CD4-positive, CD25-positive, alpha-beta regulatory T cell (primary cell): Measurements from ENCODE around the gene ULBP3. TPM values are rescaled to one million over a fixed set of nuclear protein-coding genes. Genes with fewer than 3 reads are reported as not detected.
A peak's percentile ranks its signal among the peaks of the same experiment; 100 is the strongest.
"Not testable (repeated sequence)": the region's sequence is repeated elsewhere in the genome, so short reads cannot be mapped to it uniquely, and the experiment has no call there.

Source experiments
- ATAC-seq, 2 donors: fragments of 150-1000 bp; cut with Tn5 transposase; one replicate each; pipeline ENCODE4 v1.10.0; 2021; ENCODE audit warnings: low read depth in 2 of 2, moderate number of reproducible peaks in 2 of 2, moderate library complexity in 1 of 2
- DNase-seq, 3 donors: peaks; one replicate each; pipeline versions ENCODE4 v3.0.0 to v3.0.0-alpha.2; 2012 to 2022; ENCODE audit warnings: mixed read lengths in 1 of 3
- H3K27ac ChIP-seq: one replicate; pipeline ENCODE4 v1.7.0; 2013; ENCODE audit warnings: mild to moderate bottlenecking, low read length; ENCODE audit not compliant: insufficient read depth, poor library complexity, severe bottlenecking
- H3K27me3 ChIP-seq: one replicate; pipeline ENCODE4 v1.7.0; 2013; ENCODE audit warnings: low read length; ENCODE audit not compliant: control insufficient read depth, insufficient read depth
- H3K36me3 ChIP-seq: one replicate; pipeline ENCODE4 v1.7.0; 2013; ENCODE audit warnings: mild to moderate bottlenecking, low read length, moderate library complexity; ENCODE audit not compliant: control insufficient read depth, insufficient read depth
- H3K4me1 ChIP-seq: 2 replicates; pipeline ENCODE4 v1.7.0; 2013; ENCODE audit warnings: mild to moderate bottlenecking, low read length; ENCODE audit not compliant: insufficient read depth, control insufficient read depth, poor library complexity, severe bottlenecking
- H3K4me3 ChIP-seq: one replicate; pipeline ENCODE4 v1.7.0; 2013; ENCODE audit warnings: low read depth, mild to moderate bottlenecking, low read length, moderate library complexity
- H3K9me3 ChIP-seq, 2 experiments: 1 replicate in 1 of 2; 2 replicates in 1 of 2; pipeline ENCODE4 v1.7.0; 2013; ENCODE audit warnings: low read length in 2 of 2, mild to moderate bottlenecking in 1 of 2, moderate library complexity in 1 of 2; ENCODE audit not compliant: control insufficient read depth in 2 of 2
- H3K27ac Mint-ChIP-seq, 3 donors: one replicate each; pipeline ENCODE4 v1.8.0; 2020 to 2022; ENCODE audit warnings: mild to moderate bottlenecking in 3 of 3, mixed read lengths in 3 of 3, moderate library complexity in 2 of 3
- H3K27me3 Mint-ChIP-seq: one replicate; pipeline ENCODE4 v1.8.0; 2022; ENCODE audit warnings: mild to moderate bottlenecking, mixed read lengths
- H3K36me3 Mint-ChIP-seq: one replicate; pipeline ENCODE4 v1.8.0; 2020; ENCODE audit warnings: mixed read lengths
- H3K4me1 Mint-ChIP-seq, 4 donors: one replicate each; pipeline ENCODE4 v1.8.0; 2020 to 2022; ENCODE audit warnings: mixed read lengths in 4 of 4, mild to moderate bottlenecking in 1 of 4
- H3K4me3 Mint-ChIP-seq, 4 donors: one replicate each; pipeline ENCODE4 v1.8.0; 2020 to 2022; ENCODE audit warnings: mild to moderate bottlenecking in 4 of 4, mixed read lengths in 4 of 4, moderate library complexity in 3 of 4
- H3K9me3 Mint-ChIP-seq, 7 donors: one replicate each; pipeline ENCODE4 v1.8.0; 2020 to 2022; ENCODE audit warnings: mixed read lengths in 7 of 7, mild to moderate bottlenecking in 3 of 7, moderate library complexity in 2 of 7
- polyA plus RNA-seq, 4 donors: library from polyadenylated mRNA; unstranded; fragments of 300-500 nt; fragmentation: Illumina TruSeq; gene quantifications; one replicate each; pipeline ENCODE4 v1.2.3, GENCODE V29; 2021
- total RNA-seq: library from RNA; stranded (reverse); gene quantifications from one replicate; pipeline ENCODE4 v1.2.3, GENCODE V29; 2022

ULBP3 gene
- total and polyA plus RNA-seq, 5 donors from 2014 or later = 0.19 to 1.3 (median 0.95) TPM; not detected in 1

- H3K4me1 Mint-ChIP-seq = peaks cover 0 to 15% (median 6%) of the 10 kb centered on the region in 4 donors
- H3K27ac ChIP-seq, ATAC-seq, H3K27ac Mint-ChIP-seq, H3K9me3 Mint-ChIP-seq, H3K4me3 ChIP-seq, H3K4me1 ChIP-seq, H3K9me3 ChIP-seq, DNase-seq, H3K4me3 Mint-ChIP-seq, H3K36me3 ChIP-seq, H3K36me3 Mint-ChIP-seq: not testable (repeated sequence)
- peaks cover 61% of the 10 kb centered on the region for H3K27me3 Mint-ChIP-seq
- H3K27me3 ChIP-seq = peaks cover 11% of the 10 kb centered on the region
Observed at GRCh38 chr6:150021870-150022269, 47.1 kb downstream of the ULBP3 start.

- Histone ChIP-seq H3K27ac (no peak overlapping the region), H3K4me1 (peaks cover 7% of the 10 kb centered on the region), H3K9me3 (no peaks in the 10 kb centered on the region), H3K36me3 (no peaks in the 10 kb centered on the region), H3K4me3 (no peak overlapping the region), H3K27me3 (peaks cover 18% of the 10 kb centered on the region)
- Mint-ChIP-seq H3K27me3 (peaks cover 61% of the 10 kb centered on the region), H3K27ac (no peak overlapping the region), H3K4me3 (peak overlapping the region in 1 of 4 donors; percentile 10), H3K4me1 (peaks cover 0 to 14% (median 9%) of the 10 kb centered on the region in 4 donors), H3K36me3 (no peaks in the 10 kb centered on the region), H3K9me3 (peaks cover 0 to 1% (median 0%) of the 10 kb centered on the region in 7 donors)
- DNase-seq (no peak), ATAC-seq (no peak)
Observed at GRCh38 chr6:150018846-150019580, 49.9 kb downstream of the ULBP3 start.

- not testable (repeated sequence) for H3K27ac ChIP-seq, H3K4me3 ChIP-seq, H3K36me3 Mint-ChIP-seq, H3K9me3 ChIP-seq, ATAC-seq, H3K27ac Mint-ChIP-seq, DNase-seq, H3K9me3 Mint-ChIP-seq, H3K4me1 ChIP-seq, H3K36me3 ChIP-seq
- H3K4me1 Mint-ChIP-seq = peaks cover 0 to 17% (median 14%) of the 10 kb centered on the region in 4 donors
- H3K4me3 Mint-ChIP-seq = peak overlapping the region in 1 of 4 donors; percentile 3
- peaks cover 30% of the 10 kb centered on the region for H3K27me3 ChIP-seq
- peaks cover 69% of the 10 kb centered on the region for H3K27me3 Mint-ChIP-seq
Observed at GRCh38 chr6:150017186-150017521, 51.8 kb downstream of the ULBP3 start.

- H3K27ac ChIP-seq = no peak overlapping the region
- Mint-ChIP-seq H3K27me3 (peaks cover 74% of the 10 kb centered on the region), H3K4me3 (peak overlapping the region in 2 of 4 donors; percentile 3 to 5), H3K9me3 (peaks cover 0 to 2% (median 0%) of the 10 kb centered on the region in 7 donors), H3K4me1 (peaks cover 0 to 17% (median 14%) of the 10 kb centered on the region in 4 donors), H3K36me3 (no peaks in the 10 kb centered on the region), H3K27ac (no peak overlapping the region)
- H3K4me3 ChIP-seq = no peak overlapping the region
- H3K36me3 ChIP-seq = no peaks in the 10 kb centered on the region
- no peaks in the 10 kb centered on the region for H3K9me3 ChIP-seq
- DNase-seq = peak; percentile 52 to 78 (median 73)
- peaks cover 33% of the 10 kb centered on the region for H3K27me3 ChIP-seq
- peak; percentile 83 for ATAC-seq
- H3K4me1 ChIP-seq = peaks cover 7% of the 10 kb centered on the region
Observed at GRCh38 chr6:150016324-150017185, 52.4 kb downstream of the ULBP3 start.

- not testable (repeated sequence) for H3K36me3 ChIP-seq, H3K9me3 Mint-ChIP-seq, H3K36me3 Mint-ChIP-seq, H3K4me3 Mint-ChIP-seq, H3K9me3 ChIP-seq, H3K4me1 ChIP-seq, H3K4me3 ChIP-seq, H3K27ac ChIP-seq
- H3K27me3 ChIP-seq = peaks cover 39% of the 10 kb centered on the region
- peaks cover 0 to 17% (median 14%) of the 10 kb centered on the region in 4 donors for H3K4me1 Mint-ChIP-seq
- peak overlapping the region in 1 of 3 donors; percentile 20 for H3K27ac Mint-ChIP-seq
- ATAC-seq (peak in 1 of 2 donors; percentile 21), DNase-seq (peak in 1 of 3 donors; percentile 34)
- peaks cover 79% of the 10 kb centered on the region for H3K27me3 Mint-ChIP-seq
Observed at GRCh38 chr6:150015281-150016001, 53.5 kb downstream of the ULBP3 start.

GRCh38 chr6:150014623-150015280, 54.2 kb downstream of the ULBP3 start:
- H3K4me1 ChIP-seq, ATAC-seq, H3K36me3 ChIP-seq, H3K27ac ChIP-seq, H3K9me3 ChIP-seq, DNase-seq, H3K4me3 Mint-ChIP-seq, H3K27ac Mint-ChIP-seq, H3K36me3 Mint-ChIP-seq, H3K4me3 ChIP-seq, H3K9me3 Mint-ChIP-seq: not testable (repeated sequence)
- peaks cover 84% of the 10 kb centered on the region for H3K27me3 Mint-ChIP-seq
- H3K4me1 Mint-ChIP-seq = peaks cover 0 to 17% (median 14%) of the 10 kb centered on the region in 4 donors
- peaks cover 44% of the 10 kb centered on the region for H3K27me3 ChIP-seq
